ENCODE measurements around the gene SLC49A4.

Gene SLC49A4

DNA sequence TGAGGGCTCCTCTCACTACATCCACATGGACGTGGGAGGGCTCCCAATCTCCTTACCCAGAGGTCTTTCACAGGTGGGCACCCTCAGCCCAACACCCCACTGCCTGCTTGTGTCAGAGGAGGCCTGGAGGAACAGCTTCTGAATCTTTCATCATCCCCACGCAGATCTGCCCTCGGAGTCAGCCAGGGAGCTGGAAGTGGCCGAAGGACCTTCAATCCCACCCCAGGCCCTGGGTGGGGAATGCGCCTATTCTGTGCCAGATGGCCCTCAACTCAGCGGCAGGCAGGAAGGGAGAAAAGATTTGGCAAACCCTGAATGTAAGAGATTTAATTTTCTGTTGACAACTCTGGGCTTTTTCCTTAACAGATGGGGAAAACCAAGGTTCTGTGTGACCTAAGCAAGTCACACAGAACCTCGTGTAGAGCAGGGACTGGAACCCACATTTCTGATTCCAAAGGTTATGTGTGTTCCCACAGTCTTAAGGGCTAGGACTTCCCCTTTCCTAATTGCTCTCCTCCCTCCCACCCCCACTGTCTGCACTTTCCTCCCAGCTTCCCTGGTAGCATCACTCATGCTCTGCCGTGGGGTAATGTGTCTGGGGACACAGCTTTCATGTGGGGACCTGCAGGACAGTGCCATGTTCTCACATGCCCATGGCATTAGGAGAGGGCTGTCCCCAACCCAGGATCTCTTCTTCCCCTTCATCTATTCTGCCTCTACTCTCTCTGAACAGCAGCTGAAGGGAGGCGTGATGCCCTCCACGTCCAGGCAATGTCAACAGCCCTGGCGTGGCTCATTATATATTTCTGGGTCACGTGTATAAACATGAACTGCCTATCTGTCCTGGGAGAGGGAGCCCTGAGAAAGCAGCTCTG, 134.6 kb downstream of the SLC49A4 start:
- no peak for DNase-seq

DNA sequence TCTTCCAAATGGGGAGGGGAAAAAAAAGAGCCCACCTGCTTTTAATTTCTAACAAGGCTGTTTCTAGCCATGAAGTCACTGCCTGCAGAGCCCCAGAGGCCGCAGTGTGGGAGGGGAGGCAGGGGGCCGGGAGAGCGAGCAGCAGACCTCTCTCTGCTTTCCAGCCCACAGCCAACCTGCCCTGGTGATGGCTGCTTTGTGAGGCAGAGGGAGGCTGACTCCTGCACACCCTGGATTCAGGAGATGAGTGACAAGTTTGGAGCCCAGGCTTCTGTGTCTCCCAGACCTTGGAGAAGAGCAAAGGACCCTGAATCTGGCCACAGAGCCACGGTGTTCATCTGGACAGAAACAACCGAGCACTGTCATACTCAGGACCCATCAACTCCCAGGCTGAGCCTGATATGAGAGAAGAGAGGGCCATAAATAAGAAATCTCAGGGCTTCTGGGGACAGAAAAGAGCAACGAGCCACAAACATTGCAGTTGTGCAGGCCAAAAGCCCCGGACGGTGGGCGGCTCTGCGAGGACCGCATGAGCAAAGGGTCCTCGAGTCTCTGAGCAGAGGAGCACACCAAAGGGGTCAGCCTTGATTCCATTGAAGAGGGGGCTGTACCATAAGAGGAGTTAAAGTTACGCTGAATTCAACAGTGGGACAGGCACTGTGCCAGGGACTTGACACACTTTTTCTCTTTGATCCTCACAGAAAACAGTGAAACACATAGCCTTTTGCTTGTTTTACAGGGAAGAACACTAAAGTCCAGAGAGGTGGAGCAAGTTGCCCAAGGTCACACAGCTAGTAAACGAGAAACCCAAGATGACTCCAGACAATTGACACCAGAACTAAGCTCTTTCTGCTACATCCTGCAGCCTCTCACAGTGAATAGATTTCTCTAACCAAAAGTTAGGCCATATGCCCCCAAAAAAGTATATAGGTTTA, 135.5 kb downstream of the SLC49A4 start:
- DNase-seq = no peak
